ENCODE results near the gene SCNN1A.

DNA sequence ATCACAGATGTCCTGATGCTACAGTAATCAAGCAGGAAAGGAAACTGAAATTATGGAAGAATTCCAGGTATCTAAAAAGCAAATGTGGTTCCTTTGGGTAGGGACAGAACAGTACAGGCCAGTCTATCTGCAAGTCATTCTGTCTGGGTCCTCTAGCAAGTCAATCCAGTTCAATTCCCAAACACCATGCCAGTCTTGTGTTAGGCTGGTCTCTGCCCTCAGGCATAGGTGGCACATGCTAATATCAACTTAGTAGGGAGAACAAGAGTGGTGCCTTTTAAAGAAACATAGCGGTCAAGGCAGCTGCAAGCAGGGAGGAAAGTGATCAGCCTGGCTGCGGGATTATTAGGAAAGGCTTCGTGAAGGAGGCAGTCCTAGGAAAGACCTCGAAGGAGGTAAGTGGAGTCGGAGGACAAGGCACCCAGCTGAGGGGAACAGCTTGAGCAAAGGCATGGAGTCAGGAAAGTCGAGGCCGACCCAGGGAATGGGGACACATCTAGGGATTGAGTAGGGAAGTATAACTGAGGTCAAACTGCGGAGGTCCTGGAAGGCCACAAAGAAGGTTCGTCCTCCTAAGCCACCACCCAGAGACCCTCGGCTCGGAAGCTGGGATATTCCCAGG is 68.7 kb downstream of the SCNN1A start:
- no peak for TF ChIP-seq ZFX (IDR thresholded peaks at IDR 0.05)
- TF ChIP-seq, protein P1, sequence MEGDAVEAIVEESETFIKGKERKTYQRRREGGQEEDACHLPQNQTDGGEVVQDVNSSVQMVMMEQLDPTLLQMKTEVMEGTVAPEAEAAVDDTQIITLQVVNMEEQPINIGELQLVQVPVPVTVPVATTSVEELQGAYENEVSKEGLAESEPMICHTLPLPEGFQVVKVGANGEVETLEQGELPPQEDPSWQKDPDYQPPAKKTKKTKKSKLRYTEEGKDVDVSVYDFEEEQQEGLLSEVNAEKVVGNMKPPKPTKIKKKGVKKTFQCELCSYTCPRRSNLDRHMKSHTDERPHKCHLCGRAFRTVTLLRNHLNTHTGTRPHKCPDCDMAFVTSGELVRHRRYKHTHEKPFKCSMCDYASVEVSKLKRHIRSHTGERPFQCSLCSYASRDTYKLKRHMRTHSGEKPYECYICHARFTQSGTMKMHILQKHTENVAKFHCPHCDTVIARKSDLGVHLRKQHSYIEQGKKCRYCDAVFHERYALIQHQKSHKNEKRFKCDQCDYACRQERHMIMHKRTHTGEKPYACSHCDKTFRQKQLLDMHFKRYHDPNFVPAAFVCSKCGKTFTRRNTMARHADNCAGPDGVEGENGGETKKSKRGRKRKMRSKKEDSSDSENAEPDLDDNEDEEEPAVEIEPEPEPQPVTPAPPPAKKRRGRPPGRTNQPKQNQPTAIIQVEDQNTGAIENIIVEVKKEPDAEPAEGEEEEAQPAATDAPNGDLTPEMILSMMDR (IDR thresholded peaks at IDR 0.05 in 2 of 3, conservative IDR thresholded peaks at IDR 0.05 in 1 of 3; ENCODE audit: borderline replicate concordance in 1 of 3, insufficient read depth in 1 of 3, low read depth in 2 of 3, low read length in 2 of 3), result no peak
